GM10266 (cell line): ENCODE results near the gene RP9.

Source experiments
- DNase-seq: peaks from one replicate; pipeline ENCODE4 v3.0.0; 2012; ENCODE audit errors: extremely low spot score
- CTCF ChIP-seq: IDR thresholded peaks from 2 replicates; pipeline ENCODE4 v1.5.1; 2012; ENCODE audit warnings: mild to moderate bottlenecking, low read depth; ENCODE audit not compliant: control insufficient read depth, insufficient read depth; ENCODE audit errors: missing control alignments

RP9 gene

GRCh38 chr7:33087858-33088257, 21.3 kb downstream of the RP9 start:
- no peak for DNase-seq
- TF ChIP-seq CTCF, result no peak

DNA sequence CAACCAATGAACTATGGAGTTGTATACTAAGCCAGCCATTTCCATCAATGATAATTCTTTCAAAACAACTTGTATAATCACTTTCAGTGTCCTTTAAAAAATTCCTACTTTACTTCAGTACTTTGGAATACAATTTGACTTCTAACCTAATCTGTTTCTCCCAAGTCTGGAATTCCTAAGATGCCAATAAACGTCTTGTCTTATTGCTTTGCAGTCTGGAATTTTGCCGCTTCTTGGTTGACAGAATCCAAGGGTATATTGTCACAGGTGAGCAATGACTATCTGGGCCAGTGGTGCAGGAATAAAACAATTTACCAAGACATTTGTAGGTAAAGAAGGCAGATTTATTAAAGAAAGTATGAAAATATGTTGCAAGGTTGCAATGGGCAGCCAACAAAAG, 21.8 kb downstream of the RP9 start:
- no peak for DNase-seq
- no peak for TF ChIP-seq CTCF

GRCh38 chr7:33079763-33080690, 29.2 kb downstream of the RP9 start:
- no peak for DNase-seq
- no peak for TF ChIP-seq CTCF

- TF ChIP-seq CTCF, result no peak
- DNase-seq, result no peak
Measured at GRCh38 chr7:33079096-33079495, 30.1 kb downstream of the RP9 start.

DNA sequence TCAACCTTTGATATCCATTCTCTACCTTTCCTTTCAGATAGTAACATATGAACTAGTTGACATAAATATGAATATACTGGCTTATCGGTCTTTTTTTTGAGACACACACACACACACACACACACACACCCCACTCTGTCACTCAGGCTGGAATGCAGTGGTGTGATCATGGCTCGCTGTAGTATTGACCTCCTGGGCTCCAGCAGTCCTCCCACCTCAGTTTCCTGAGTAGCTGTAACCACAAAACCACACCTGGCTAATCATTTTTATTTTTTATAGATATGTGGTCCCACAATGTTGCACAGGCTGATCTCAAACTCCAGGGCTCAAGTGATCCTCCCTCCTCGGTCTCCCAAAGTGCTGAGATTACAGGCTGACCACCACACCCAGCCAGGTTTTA, 32.5 kb downstream of the RP9 start:
- TF ChIP-seq CTCF, result no peak

GRCh38 chr7:33075818-33076518, 33.2 kb downstream of the RP9 start:
- DNase-seq, result no peak
- TF ChIP-seq CTCF, result no peak

More for the DNA sequence above, 32.5 kb downstream of the RP9 start:
- DNase-seq, result no peak

DNA sequence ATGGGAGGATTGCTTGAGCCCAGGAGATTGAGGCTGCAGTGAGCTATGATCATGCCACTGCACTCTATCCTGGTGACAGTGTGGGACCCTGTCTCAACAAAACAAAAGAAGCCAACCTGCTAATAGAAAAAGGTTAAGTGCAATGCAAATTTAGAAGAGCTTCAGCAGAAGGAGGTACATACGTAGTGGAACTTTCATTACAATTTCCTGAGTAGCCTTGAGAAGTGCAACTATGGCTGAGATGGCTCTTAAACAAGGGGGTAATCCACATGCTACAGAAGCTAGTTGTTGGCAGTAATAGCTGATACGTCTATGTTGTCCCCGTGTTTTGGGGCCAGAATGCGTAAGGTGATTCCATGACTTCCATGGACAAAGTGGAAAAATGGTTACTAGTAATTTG, 36.0 kb downstream of the RP9 start:
- TF ChIP-seq CTCF, result no peak
- DNase-seq, result no peak
